Measurements from ENCODE around the gene ACADS. TPM values are rescaled to one million over a fixed set of nuclear protein-coding genes. Genes with fewer than 3 reads are reported as not detected.

Gene ACADS
- total and polyA plus RNA-seq, 2 of the 8 experiments (the other 6 are each of a cell fraction or from before 2014, with no cell fraction given) = 4.9 to 7.5 TPM

DNA sequence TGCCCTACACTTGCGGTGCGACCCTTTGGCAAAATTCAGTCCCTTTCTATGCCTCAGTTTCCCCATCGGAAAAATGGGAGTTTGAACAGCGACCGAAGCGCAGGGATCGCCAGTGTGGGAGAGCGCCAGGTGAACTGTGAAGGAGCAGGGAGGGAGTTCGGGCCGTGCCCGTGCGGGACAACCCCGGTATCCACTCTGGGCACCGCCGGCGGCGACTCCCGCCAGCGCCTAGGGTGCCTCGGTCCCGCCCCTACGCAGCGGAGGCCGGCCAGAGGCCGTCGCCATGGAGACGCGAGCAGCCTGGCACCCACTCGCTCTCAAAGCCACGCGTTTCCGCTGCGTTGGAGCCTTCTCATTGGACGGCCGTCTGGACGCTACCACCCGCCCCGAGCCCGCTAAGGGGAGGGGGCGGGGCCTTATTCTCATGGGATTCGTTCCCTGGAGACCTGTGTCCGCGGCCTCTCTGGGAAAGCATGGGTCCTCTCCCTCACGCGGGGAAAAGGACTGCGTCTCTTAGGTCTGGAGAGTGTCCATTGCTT, 39.4 kb upstream of the ACADS start (continued):
- TF ChIP-seq PHF8 (conservative IDR thresholded peaks at IDR 0.05; ENCODE audit: low read depth, low read length) = no peak
- peak; percentile 28; the same call in 1 of the 2 replicates for TF ChIP-seq RBBP5 (IDR thresholded peaks at IDR 0.05; ENCODE audit: borderline replicate concordance, low read depth, low read length)
- peak; percentile 65 for TF ChIP-seq POLR2AphosphoS5 (IDR thresholded peaks at IDR 0.05; ENCODE audit: low read depth, low read length)
- no peak for TF ChIP-seq CBX8 (IDR thresholded peaks at IDR 0.05; ENCODE audit: borderline replicate concordance, low read depth, low read length)
- TF ChIP-seq SUZ12 (IDR thresholded peaks at IDR 0.05; ENCODE audit: low read length) = no peak
- TF ChIP-seq EP300 (IDR thresholded peaks at IDR 0.05; ENCODE audit: borderline replicate concordance in 1 of 2, low read depth in 2 of 2, low read length in 2 of 2) = 0 out of 3 replicates have a peak, but pooled peaks of 1 of the 2 experiments have one; percentile 0
- TF ChIP-seq, protein P1, sequence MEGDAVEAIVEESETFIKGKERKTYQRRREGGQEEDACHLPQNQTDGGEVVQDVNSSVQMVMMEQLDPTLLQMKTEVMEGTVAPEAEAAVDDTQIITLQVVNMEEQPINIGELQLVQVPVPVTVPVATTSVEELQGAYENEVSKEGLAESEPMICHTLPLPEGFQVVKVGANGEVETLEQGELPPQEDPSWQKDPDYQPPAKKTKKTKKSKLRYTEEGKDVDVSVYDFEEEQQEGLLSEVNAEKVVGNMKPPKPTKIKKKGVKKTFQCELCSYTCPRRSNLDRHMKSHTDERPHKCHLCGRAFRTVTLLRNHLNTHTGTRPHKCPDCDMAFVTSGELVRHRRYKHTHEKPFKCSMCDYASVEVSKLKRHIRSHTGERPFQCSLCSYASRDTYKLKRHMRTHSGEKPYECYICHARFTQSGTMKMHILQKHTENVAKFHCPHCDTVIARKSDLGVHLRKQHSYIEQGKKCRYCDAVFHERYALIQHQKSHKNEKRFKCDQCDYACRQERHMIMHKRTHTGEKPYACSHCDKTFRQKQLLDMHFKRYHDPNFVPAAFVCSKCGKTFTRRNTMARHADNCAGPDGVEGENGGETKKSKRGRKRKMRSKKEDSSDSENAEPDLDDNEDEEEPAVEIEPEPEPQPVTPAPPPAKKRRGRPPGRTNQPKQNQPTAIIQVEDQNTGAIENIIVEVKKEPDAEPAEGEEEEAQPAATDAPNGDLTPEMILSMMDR (IDR thresholded peaks at IDR 0.05; ENCODE audit: control extremely low read depth in 1 of 3, insufficient read depth in 1 of 3, low read depth in 1 of 3, low read length in 3 of 3) = no peak
- TF ChIP-seq, protein P2, sequence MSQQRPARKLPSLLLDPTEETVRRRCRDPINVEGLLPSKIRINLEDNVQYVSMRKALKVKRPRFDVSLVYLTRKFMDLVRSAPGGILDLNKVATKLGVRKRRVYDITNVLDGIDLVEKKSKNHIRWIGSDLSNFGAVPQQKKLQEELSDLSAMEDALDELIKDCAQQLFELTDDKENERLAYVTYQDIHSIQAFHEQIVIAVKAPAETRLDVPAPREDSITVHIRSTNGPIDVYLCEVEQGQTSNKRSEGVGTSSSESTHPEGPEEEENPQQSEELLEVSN (IDR thresholded peaks at IDR 0.05) = no peak; the same call in 1 of the 2 replicates
- TF ChIP-seq CREB1 (IDR thresholded peaks at IDR 0.05) = 0 out of 2 replicates have a peak, but pooled peaks have one; percentile 25
- no peak for TF ChIP-seq HDAC2 (IDR thresholded peaks at IDR 0.05; ENCODE audit: borderline replicate concordance in 1 of 2, low read depth in 2 of 2, low read length in 2 of 2)
- TF ChIP-seq, protein P3, sequence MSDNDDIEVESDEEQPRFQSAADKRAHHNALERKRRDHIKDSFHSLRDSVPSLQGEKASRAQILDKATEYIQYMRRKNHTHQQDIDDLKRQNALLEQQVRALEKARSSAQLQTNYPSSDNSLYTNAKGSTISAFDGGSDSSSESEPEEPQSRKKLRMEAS (IDR thresholded peaks at IDR 0.05) = peak; percentile 40; the same call in 1 of the 2 replicates
- peak; percentile 14 for TF ChIP-seq ASH2L (IDR thresholded peaks at IDR 0.05; ENCODE audit: low read length)
- no peak for TF ChIP-seq YY1 (IDR thresholded peaks at IDR 0.05; ENCODE audit: low read depth, low read length)
- peak; percentile 69; the same call in 1 of the 2 replicates for TF ChIP-seq TAF1 (IDR thresholded peaks at IDR 0.05; ENCODE audit: low read depth, low read length)
- TF ChIP-seq SP1 (IDR thresholded peaks at IDR 0.05; ENCODE audit: low read depth, low read length) = peak; percentile 64; the same call in 1 of the 2 replicates
- TF ChIP-seq BACH1 (IDR thresholded peaks at IDR 0.05; ENCODE audit: low read length) = 0 out of 2 replicates have a peak, but pooled peaks have one; percentile 19
